ENCODE measurements around the gene BCDIN3D.

BCDIN3D gene

GRCh38 chr12:49795654-49796105 lies 47.2 kb downstream of the BCDIN3D start:
- DNase-seq, result no peak

DNA sequence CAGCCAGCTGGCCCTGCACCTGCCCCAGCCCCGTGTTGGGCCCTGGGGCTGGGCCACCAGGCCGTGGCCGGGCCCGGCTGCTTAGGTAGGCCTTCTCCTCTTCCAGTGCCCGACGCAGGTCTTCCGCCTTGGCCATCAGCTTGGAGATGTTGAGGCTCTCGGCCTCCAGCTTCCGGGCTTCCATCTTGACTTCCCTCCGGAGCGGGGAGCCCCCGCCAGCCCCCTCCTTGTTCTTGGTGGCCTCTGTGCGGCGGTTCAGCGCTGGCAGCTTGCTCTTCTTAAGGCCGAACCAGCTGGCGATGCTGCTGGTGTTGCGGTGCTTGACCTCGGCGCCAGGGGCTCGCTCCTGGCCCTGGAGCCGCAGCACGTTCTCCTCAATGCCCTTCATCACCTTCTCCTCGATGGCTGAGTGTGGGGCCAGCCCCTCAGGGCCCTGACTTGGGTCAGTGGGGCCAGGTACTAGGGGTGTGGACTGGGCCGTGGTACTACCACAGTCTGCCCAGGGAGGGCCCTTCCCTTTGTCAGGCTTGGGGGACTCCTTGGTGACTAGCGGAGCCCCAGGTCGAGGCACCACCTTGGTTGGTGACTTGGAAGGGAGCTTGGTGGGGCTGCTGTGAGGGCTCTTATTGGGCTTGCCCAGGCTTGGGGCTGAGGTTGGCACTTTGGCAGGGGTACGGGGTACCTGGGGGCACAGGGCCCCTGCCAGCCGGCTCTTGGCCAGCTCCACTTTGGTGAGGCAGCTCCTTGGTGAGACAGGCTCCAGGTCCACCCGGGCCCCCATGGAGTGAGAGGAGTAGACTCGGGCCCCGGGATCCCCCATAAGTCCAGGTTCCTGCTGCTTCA lies 47.9 kb downstream of the BCDIN3D start:
- no peak for DNase-seq

DNA sequence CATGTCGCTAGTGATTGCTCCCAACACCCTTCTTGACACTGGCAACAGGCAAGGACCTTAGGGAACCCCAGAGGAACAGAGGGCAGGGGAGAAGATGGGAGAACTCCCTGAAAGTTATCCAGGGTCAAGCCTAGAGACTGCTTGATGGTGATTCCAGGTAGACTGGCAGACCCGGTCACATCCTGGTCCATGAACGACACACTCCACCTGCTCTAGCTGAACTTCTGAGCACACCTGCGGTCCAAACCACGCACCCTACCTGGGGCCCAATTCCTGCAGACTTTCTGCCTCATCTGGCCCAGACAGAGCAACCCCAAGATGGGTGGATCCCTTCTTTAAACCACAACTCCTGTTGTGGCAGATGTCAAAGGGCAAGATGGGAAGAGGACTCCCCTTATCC lies 48.9 kb downstream of the BCDIN3D start:
- no peak for DNase-seq

GRCh38 chr12:49793620-49794019 lies 49.3 kb downstream of the BCDIN3D start:
- no peak for DNase-seq

DNA sequence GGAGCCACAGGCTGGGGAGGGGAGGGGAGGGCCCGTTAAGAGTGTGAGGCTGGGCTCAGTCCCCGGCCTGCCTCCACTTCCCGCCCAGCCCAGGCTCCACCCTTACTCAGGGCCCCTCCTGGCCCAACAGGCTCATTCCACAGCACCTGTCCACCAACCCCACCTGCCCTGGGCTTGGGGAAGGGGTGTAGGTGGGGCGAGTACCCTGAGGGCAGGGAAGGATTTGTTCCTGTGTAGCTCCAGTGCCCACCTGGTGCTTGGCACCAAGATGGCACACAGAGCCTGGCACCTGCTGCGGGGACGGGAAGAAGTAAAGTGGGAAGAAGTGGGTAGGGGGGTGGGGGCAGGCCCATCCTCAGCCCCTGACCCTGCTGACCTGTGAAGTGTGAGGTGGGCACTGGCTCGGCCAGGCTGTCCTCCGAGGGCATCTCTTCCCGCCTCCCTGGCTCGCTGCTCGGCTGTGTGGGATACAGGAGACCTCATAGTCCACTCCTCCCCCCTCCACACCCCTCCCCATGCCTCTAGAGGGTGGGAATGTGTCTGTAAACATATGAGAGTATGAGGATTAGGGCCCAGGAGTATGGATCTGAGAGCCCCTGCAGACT lies 49.8 kb downstream of the BCDIN3D start:
- DNase-seq, result no peak

DNA sequence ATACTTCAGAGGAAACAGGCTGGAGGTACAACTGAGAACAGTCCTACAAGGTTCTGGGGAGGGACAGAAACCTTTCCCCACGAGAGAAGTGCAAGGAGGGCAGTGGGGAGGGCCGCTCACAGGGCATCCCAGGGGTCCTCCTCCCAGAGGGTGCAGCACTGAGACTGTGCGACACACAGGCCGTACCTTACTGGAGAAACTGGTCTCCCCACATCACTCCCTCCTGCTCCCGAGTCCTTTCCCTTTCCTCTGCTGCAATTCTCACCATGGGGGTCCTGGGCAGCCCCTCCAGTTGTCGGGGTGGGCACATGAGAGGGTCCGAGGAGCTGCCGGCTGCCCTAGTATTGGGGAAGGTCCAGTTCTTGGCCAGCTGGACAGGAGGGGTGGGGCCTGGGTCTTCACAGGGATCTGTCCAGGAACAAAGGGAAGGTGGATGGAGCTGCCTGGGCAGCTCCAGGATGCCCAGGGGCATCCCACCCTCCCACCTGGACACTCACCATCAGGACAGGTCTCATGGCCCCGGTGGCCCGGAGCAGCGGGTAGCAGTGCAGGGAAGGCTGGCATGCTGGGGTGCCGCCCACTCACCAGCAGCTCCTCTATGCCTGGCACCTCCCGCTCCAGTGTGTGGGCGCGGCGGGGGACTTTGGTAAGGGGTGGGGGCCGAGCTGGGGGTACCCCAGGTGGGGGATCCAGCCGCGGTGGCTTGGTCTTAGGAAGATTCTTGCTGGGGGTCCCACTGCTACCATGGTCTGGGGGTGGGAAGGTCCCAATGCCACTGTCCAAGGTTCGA lies 50.5 kb downstream of the BCDIN3D start:
- no peak for DNase-seq

DNA sequence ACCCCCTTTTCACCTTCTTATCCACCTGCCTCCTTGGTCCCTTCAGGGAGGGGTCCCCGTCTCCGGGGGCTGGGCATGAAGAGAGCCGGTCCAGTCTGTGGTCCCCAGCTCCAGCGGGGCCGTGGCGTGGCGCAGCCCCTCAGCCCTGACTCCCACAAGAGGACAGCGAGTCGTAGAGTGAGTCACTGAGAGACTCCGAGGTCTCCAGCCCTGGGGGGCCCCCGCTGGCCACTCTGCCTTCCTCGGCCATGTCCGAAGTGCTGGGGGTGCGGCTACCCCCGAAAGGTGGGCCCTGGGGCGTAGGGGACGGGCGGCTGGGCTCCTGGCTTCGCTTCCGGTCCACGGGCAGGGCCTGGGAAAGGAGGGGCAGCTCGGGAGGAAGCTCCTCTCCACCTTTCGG lies 51.2 kb downstream of the BCDIN3D start:
- DNase-seq, result no peak

DNA sequence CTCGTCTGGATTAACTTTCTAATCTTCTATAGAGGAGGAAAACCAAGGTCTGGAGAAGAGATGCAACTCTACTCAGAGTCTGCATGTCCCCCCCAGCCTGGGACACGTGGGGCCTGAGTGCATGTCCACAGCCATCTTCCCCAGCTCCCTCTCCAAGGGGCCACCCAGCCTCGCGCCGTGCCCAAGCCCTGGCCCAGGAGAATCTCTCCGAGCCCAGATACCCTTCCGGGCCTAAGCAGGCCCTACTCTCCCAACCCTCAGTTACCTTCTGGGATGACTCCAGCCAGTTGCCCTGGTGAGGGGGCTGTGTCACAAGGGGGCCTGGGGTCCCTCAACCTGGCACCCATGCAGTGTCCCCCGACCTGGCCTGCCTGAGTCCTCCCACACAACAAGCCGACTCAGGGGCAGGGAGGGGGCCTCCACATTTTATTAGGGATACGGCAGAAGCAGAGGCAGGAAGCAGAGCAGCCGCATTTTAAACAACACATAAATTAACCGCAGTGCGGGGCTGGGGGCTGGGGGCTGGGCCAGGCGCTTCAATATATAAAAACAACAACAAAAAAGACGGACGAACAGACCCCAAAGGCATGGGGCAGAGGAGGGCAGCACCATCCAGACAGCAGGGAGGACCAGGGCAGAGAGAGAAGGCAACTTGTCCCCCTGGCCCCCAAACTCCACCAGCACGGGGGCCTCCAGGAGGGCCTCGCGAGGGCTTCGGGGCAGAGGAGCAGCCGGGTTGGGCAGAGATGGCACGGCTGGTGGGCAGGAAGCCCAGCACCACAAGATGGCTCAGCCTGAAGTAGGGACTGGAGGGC lies 52.0 kb downstream of the BCDIN3D start:
- no peak for DNase-seq

DNA sequence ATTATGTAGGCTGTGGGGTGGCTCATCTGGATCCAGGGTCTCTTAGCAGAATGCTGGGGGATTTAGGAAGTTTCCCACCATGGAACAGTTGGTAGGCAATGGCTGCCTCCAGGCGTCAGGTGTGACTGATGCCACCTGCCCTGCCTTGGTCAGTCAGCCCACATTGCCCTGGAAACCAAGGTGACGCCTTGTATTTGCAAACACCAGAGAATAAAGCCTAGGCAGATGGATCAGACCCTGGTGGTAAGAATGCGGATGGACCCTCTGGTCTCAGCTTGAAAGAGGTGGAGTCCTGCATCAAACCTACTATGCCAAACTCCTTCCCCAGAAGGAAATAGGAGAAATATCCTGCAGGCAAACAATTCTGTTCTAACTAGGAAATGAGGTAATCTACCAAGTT lies 52.9 kb downstream of the BCDIN3D start:
- DNase-seq, result no peak

GRCh38 chr12:49787672-49788071 lies 55.2 kb downstream of the BCDIN3D start:
- no peak for DNase-seq

All from NCI-H1436 treated with DMSO at 0.1 percent for 48 hours (cell line).